Activated CD8-positive, alpha-beta memory T cell treated with anti-CD3 and anti-CD28 coated beads, Interleukin-2, amount 50 U/mL, for 1 hour (primary cell): ENCODE measurements around the gene PPP1R37.
"Not testable (repeated sequence)": the region's sequence is repeated elsewhere in the genome, so short reads cannot be mapped to it uniquely, and the experiment has no call there.

Source experiments
- DNase-seq: peaks from one replicate; pipeline ENCODE4 v3.0.0-alpha.2; 2020; ENCODE audit errors: extremely low read depth

PPP1R37 gene

DNA sequence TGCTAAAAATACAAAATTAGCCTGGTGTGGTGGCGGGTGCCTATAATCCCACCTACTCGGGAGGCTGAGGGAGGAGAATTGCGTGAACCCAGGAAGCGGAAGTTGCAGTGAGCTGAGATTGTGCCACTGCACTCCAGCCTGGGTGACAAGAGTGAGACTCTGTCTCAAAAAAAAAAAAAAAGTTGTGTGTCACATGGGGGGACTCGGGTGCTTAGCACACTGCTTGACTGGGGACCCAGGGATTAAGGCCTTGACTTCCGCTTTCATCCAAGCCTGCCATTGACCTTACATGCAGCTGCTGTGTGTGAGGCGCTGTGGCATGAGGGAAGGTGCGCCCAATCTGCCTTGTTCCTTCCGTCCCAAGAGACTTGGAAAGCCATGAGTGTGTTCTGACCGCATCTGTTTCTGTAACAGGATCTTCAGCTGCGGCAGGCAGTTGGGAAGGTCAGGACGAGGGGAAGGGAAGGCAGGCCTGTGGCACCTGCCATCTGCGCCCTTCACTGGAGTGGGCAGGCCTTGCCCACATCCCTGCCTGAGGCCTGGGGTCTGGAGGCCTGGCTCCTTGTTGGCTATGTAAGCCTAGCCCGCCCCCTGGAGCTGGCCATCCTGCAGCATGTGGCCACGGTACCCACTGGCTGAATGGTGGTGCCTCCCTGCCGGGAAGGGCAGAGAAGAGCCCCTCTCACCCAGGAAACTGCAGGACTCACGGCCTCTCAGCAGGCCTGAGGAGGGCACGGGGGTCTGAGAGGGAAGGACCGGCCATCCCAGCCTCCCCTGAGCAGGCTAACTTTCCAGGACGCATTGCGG is 23.0 kb downstream of the PPP1R37 start:
- no peak for DNase-seq

DNA sequence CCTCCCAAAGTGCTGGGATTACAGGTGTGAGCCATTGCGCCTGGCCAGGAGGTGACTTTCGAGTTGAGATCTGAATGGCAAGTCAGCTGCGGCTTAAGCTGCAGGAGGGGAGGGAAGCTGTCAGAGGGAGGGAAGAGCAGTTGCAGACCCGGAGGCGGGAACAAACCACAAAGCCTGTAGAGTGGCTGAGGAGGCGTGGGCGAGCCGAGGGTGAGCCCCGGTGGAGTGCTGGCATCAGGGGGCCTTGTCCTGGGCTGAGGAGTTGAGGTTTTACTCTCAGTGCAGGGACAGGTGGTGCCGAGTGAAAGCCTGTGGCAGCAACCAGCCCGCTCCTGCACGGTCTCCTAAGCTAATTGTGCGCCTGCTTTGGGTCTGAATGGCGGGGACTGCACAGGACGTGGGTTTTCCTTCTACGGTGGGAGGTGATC is 24.2 kb downstream of the PPP1R37 start:
- DNase-seq, result no peak

DNA sequence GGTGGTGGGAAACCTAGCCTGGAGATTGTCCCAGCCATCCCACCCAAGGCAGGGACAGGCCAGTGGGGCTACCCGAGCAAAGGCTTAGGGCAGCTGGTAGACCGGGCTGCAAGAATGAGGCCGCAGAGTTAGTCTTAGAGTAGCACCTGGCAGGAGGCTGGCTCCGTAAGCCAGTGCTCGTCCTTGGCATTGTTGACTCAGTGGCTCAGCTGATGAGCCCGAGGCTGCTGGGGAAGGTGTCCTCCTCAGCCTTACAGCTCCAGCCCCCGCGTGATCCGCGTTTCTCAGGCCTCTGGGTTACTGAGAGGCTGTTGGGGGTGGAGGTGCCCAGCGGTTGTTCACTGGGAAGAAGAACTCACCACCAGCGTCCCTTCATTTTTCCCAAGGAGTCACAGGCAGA is 24.7 kb downstream of the PPP1R37 start:
- no peak for DNase-seq

DNA sequence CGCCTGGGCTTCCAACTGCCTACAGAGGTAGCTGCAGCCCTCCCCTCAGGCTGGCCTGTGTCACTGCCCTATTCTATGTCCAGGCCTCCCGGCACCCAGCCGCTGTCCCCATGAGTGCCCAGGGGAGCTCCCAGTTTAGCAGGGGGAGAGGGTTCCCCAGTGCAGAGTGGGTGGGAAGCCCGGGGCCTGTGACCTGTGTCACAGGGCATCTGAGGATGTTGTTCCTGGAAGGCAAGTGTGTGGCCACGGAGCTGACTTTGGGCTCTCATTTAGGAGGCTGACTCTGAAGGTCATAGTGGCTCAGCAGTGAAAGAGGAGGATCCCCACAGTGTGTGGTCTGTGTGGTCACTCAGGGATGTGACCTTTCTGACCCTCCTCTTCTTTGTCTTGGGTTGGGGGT is 25.1 kb downstream of the PPP1R37 start:
- no peak for DNase-seq

DNA sequence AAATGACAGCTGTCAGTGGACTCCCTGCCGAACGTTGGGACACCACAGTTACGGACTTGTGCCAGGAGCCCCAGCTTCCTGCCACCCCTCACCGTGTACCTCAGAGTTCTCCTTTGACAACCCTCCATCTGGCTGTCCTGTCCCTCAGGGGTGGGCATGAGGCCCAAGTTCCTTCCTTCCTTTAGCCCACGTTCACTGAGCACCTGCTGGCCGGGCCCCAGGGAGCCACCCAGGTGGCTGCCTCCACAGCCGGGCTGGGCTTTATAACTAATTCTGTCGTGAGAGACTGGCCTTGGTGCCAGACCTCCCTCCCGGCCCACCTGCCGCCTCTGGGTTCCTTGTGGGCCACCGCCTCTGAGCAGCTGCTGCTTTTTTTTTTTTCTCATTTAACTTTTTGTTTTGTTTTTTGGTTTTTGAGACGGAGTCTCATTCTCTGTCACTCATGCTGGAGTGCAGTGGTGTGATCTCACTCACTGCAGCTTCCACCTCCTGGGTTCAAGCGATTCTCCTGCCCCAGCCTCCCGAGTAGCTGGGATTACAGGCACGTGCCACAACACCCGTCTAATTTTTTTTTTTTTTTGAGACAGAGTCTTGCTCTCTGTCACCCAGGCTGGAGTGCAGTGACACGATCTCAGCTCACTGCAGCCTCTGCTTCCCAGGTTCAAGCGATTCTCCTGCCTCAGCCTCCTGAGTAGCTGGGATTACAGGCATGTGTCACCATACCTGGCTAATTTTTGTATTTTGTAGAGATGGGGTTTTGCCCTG is 25.8 kb downstream of the PPP1R37 start:
- DNase-seq, result not testable (repeated sequence)

DNA sequence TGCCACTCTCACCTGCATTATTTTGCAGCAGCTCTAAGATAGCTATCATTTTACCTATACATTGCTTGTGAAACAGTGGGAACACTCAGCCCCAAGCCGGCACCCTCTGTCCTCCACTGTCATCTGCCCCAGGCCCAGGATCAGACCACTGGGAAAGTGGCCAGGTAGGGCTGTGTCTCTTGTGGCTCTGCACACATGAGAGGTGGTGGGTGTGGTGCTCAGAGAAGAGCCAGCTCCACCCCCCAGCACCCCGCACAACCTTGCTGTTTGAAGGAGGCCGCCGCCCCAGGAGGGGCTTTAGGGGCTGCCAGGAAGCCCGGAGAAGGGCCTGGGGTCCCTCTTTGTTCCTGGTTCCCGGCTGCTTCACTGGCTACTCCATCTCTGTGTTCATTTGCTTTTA is 26.6 kb downstream of the PPP1R37 start:
- DNase-seq, result no peak

DNA sequence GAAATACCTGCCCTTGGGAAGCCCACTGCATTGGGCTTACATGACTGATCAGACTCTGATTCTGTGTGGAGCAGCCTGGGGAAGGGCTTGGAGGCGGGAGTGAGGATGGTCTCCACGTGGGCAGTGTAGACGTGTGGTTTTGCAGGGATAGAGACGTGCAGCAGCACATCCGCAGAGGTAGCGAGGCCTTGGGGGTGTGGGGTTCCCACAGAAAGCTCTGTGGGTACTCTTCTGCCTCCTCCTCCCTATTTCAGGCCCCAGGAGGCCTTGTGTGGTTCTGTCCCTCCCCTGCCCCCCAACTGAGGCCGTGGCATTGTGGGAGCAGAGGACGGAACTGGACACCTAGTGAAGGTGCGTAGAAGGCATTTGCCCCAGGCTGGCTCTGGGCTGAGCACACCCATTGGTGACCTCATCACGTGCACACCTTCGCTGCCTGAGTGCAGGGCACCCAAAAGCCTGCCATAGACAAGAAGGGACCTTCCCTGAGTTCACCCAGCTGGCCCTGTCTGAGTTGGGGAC is 28.9 kb downstream of the PPP1R37 start:
- no peak for DNase-seq

DNA sequence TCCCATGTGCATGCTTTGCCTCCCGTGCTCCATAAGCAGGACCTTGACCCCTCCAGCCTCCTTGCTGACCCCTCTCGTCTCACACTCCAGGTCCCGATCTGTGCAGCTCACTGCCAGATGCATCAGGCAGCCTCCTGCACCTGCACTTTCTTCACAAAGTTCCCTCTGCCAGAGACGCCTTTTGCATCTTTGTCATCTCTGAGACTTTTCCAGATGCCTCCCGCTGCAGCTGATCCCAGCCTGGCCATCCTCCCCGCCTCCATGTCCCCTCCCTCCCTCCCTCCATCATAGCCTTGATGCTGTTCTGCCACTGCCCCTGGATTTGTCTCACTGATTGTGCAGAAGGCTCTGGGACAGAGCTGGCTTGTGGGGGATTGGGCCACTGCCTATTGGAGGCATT is 29.9 kb downstream of the PPP1R37 start:
- DNase-seq, result no peak

DNA sequence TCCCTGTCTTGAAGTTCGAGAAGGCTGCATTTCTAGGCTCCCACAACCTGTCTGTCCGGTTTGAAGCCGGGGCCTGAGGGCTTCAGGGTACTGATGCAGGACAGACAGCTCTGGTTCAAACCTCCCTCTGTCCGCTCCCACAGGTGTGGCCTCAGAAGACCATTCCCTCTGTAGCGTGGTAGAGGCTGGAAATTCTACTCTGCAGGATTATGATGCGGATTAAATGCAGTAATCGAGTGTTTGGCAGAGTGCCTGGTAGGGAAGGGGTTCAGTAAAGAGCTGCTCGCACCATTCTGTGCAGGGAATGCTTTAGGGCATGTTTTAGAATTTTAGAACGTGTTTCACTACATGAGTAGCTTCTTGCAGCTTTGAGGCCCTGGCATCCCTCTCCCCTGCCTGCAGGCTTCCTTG is 30.5 kb downstream of the PPP1R37 start:
- no peak for DNase-seq

DNA sequence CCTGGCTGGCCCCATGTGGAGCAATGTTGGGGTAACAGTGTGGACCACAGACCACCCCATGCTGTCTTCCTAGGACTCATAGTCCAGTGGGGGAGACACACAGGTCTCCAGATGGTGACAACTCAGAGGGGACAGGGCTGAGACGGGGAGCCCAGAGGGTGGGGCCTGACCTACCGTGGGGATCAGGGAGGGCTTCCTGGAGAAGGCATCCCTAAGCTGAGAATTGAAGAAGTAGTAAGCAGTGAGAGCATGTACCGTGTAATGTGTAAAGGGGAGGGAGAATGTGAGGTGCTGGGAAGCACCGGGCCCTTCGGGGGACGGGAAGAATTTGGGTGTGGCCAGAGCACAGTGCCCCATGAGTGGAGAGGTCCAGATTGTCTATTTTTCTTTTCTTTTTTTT is 31.0 kb downstream of the PPP1R37 start:
- no peak for DNase-seq

DNA sequence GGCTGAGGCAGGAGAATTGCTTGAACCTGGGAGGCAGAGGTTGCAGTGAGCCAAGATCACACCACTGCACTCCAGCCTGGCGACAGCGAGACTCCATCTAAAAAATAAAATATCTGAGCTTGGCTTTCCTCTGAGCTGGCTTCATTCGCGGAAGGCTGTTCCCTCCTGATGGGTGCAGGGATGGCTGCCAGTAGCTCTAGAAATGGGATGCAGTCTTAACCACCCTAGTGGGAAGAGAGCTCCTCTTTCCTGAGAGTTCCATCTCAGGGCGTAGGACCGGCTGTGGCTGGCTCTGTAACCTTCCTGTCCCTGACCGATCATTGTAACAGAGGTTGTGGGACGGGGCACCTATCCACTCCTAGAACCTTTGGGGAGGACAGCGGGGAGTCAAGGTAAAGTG is 32.4 kb downstream of the PPP1R37 start:
- no peak for DNase-seq

DNA sequence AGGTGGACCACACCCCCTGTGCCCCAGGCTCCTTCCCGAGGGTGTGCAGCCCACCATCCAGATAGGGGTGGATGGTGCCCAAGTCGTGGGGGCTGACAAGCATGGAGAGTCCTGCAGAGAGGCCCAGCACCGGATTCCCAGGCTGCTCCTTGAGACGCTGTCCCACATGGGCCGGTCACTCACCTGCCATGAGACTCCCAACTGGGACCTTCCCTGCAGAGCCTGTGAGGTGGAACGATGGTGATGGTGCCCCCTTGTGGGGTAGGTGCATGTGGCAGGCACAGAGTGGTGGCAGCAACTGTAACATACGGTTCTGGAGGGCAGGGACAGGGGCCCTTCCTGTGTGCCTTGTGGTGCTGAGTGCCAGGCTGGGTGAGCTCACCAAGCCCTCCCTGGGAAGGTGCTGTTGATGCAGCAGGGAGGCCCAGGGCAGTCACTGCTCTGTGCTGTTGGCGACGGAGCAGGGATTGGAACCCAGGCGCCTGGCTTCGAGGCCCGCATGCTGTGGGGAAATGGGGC is 33.1 kb downstream of the PPP1R37 start:
- DNase-seq, result peak; percentile 19

DNA sequence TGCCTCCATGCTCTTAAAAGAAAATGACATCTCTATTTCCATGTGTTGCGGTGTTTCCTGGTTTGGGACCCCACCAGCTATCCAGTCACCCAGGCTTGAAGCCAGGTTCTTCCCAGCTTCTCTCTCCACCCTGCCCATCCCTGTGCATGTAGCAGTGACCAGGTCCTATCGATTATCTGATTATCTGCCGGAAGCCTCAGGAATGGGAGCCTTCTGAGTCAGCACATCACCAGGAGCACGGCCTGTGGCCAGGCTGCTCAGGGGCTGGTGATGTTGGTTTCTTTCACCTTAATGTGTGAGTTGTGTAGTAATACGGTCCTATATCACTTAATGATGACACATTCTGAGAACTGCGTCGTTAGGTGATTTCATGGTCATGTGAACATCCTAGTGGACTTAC is 33.7 kb downstream of the PPP1R37 start:
- DNase-seq, result no peak

DNA sequence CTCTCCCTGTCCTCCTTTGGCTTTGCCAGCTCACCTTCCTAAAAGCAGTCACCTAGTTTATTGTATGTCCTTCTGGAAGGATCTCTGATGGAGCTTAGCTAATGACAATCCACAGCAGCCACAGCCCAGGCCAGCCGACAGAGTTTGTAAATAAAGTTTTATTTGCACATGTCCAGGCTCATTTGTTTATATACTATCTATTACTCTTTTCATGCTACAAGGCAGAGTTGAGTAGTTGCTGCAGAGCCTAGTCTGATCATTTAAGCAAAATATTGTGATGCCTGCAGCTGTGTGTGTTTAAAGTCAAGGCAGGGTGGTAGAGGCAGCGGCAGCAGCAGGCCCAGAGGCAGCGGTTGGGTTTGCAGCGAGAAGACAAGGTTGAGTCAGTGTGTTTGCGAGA is 35.2 kb downstream of the PPP1R37 start:
- no peak for DNase-seq

DNA sequence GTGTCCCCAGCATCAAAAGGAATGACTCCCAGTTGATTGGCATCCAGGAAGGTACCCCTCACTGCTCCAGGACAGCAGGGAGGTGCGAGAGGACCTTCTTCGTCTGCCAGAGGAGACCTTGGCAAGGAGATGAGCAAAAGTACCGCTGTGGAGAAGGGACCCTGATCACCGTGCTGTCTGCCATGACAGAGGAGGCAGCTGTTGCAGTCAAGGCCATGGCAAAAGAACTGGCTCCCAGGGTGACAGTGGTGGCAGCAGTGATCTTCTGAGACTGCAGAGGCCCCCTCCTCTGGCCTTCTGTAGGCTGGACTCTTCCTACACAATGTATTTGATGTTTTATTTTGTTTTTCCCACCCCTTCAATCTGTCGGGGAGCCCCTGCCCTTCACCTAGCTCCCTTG is 35.8 kb downstream of the PPP1R37 start:
- no peak for DNase-seq

DNA sequence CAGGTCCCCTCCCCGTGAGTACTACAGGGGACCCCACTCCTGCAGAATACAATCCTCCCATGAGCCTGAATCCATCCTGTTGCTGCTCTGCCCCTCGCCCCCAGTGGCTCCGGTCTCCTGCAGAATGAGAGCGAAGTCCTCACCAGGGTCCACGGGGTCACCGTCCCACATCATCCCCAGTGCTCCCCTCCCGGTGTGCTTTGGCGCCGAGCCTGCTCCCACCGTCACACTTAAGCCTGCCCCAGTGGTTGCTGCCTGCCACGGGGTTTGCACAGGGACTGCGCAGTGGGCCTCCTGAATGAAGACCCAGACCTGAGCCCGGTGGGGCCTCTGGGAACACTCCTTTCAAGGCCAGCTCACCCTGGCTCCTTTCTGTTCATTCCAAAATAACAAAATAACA is 37.3 kb downstream of the PPP1R37 start:
- DNase-seq, result no peak

DNA sequence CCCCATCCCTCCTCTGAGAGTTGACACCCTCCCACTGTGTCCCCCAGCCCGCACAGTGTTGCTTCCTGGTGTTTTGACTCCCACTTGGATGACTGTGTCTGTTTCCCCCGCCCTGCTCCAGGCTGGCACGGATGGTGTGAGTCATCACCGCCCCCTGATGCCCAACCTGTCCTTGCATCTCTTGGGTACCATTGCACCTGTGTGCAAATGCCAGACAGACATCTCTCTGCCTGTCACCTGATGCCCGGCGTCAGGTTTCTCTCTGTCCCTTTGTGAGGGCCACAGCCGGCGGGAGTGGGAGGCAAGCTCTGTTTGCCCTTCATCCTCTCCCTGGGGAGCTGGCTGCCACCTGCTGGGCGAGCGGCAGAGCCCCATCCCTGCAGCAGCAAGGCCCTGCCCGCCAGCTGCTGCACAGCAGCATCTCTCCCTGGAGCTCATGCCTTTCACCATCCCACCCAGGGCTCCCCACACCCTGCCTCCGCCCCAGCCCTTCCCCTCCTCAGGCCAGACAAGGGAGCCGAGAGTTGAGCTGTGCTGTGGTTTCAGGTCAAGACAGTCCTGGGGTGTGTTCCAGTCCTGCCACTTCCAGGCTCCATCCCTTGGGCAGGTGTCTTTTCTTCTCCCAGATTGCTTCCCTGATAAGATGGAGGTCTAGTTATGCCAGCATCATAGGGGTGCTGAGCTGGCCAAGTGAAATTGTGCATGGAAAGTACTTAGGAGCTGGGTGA is 38.1 kb downstream of the PPP1R37 start:
- DNase-seq, result no peak

DNA sequence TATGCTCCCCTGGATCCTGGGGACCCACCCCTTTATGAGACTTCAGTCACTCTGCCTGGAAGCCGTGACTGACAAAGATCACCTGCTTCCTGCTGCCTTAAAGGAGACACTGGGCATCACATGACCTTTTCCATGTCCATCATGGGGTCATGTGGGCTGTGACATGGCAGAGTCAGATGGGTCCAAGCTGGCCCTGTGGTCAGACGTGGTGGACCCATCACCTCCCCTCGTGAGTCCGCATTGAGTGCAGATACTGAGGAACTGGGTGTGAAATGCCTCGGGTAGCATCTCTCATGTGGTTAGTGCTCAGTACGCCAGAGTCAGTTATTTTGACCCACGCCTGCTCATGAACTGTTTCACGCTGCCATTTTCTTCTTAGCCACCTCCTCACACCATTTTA is 40.7 kb downstream of the PPP1R37 start:
- no peak for DNase-seq

DNA sequence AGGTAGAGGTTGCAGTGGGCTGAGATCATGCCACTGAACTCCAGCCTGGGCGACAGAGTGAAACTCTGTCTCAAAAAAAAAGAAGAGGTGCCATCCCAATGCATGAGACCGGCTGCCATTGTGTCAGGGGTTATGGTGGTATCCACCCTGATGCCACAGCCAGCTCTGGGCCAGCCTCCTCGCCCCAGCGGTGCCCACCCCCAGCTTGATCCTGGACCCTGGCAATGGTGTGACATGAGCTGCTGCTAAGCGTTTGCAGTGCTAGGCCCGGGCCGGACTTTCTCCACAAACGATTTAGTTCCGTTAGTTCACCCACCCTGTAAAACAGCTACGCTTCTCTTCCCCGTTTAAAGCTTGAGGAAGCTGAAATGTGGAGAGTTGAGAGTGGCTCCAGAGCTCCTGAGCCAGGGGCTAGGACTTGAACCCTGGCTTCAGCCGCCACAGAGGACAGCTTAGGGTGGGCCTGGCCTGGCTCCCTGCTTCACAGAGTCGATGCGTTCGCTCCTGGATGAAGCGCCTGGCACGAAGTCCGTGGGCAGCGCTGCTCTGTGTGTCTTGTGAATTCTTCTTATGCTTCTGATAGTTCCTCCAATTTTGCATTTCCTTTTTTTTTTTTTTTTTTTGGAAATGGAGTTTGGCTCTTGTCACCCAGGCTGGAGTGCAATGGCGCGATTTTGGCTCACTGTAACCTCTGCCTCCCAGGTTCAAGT is 42.4 kb downstream of the PPP1R37 start:
- no peak for DNase-seq

DNA sequence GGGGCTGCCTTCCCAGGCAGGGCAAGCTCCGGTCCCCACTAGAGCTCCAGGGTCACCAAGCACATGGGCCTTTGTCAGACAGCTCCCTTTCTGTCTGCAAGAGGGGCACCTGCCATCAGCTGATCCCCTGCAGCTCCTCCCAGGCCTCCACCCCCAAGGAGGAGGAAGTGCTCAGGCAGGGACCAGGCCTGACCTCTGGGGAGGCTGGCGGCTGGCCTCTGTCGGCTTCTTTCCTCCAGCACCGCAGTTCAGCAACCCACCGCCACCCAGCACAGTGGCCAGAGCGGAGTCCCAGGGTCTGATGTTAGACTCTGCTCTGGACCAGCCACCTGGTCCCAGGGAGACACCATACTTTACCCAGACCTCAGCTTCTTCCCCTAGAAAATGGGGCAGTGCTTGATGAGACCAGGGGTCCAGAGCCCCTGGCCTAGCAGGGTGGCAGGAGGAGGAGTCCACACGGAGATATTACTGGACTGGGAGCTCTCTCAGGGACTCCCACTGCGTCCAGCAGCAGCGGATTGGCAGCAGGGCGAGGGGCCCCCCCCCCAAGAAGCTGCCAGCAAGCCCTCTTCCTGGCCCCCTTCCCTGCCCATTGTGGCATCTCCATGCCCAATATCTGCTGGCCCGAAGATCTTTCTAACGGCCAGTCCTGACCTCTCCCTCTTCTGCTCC is 43.7 kb downstream of the PPP1R37 start:
- no peak for DNase-seq

DNA sequence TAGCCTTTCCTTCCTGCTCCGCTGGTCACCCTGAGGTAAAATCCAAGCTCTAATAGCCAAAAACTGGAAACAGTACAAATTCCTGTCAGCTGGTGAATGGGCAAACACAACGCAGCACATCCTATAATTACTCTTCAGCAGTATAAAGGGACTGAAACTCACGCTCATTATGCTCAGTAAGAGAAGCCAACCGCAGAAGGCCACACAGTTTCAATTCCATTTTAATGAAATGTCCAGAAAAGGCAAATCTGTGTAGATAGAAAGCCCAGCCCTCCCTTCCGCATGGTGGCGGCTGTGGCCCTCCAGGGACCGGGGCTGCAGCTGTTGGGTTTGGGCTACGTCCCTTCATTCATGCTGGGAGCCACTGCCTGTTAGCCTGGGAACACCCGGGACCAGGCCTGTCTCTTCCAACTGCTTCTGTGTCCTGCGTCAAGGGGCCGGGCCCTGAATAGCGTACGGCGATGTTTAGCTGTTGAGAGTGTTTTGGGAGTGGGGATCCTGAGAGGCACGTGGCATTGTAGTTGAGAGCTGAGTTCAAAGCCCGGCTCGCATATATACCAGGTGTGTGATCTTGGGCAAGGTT is 44.3 kb downstream of the PPP1R37 start:
- no peak for DNase-seq
